RPMI8226 (cell line): ENCODE measurements around the gene MON2.
"Not testable (repeated sequence)": the region's sequence is repeated elsewhere in the genome, so short reads cannot be mapped to it uniquely, and the experiment has no call there.

Experiments used
- DNase-seq: peaks from one replicate; pipeline ENCODE4 v3.0.0-alpha.2; 2015

MON2 gene

DNA sequence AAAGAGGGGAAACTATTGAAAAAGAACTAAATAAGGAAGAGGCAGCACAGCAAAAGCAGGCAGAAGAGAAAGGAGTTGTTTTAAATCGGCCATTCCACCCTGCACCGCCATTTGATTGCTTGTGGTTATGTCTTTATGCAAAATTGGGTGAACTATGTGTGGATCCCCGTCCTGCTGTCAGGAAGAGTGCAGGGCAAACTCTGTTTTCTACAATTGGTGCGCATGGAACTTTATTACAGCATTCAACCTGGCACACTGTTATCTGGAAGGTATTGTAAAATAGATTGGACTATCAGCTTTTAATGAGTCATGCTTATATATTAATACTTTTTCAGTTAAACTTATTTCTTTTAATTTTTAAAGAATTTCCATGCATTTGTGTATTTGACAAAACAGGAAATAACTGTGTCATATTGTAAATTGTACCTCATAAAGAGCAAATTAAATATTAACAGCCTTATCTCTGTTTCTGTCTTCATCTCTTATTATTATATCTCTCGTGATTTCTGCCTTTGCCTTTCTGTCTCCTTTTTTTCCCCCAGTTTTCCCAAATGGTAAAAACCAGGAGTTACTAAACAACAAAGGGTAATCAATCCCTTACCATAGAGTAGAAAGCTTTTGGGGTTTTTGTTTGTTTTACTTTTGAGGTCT, 86.4 kb downstream of the MON2 start:
- no peak for DNase-seq

- not testable (repeated sequence) for DNase-seq
These were observed 92.7 kb downstream of the MON2 start for GRCh38 chr12:62559366-62559765.

DNA sequence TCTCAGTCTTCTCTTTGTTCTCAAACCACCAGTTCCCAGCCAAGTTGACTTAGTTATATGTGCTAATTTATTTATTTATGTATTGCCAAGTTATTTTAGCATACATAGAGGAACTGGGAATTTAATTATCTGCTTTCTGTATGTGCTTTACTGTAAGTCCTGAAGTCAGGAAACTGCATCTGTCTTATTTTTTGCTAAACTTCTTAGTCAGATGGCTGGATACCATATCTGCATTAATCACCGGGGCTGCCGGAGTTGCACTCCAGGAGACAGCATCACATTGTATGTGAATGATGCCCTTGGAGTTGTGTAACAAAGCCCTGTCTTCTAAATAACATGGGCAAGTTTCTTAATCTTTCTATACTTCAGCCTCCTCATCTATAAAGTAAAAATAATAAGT, 96.2 kb downstream of the MON2 start:
- DNase-seq: no peak

GRCh38 chr12:62575036-62575435, 108.4 kb downstream of the MON2 start:
- no peak for DNase-seq

GRCh38 chr12:62576503-62576902, 109.9 kb downstream of the MON2 start:
- no peak for DNase-seq

DNA sequence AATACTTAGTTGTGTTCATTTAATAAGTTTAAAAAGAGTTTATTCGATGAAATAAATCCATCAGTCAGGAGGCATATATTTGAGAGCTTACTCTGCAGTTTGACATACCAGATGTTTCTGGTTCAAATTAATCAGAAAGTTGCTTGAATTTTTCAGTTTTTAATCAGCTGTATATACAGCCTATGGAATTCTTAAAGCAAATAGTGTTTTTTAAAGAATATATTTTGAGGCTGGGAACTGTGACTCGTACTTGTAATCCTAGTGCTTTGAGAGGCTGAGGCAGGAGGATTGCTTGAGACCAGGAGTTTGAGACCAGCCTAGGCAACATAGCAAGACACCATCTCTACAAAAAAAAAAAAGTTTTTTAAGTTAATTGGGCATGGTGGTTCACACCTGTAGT, 112.1 kb downstream of the MON2 start:
- no peak for DNase-seq

- DNase-seq: peak; percentile 40
These were observed 114.8 kb downstream of the MON2 start for GRCh38 chr12:62581288-62582064.

DNA sequence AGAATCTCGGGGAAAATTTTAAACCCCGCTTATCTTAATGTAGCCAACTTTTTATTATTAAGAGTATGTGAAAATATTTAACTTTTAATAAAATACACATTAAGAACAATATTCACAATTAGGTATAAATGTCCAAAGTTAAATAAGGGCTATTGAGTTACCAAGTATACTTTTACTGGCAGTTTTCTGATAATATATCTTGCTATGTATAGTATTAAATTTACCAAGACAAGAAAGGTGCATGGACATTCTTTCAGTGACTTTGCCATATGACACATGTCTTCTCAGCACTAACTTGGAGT, 115.4 kb downstream of the MON2 start:
- DNase-seq: no peak

GRCh38 chr12:62584619-62585018, 118.0 kb downstream of the MON2 start:
- no peak for DNase-seq

- DNase-seq: no peak
These were observed 120.2 kb downstream of the MON2 start for GRCh38 chr12:62586850-62587249.

- no peak for DNase-seq
These were observed 122.3 kb downstream of the MON2 start for GRCh38 chr12:62588916-62589315.

- no peak for DNase-seq
These were observed 130.6 kb downstream of the MON2 start for GRCh38 chr12:62597253-62597652.

GRCh38 chr12:62598846-62599245, 132.2 kb downstream of the MON2 start:
- DNase-seq: no peak

- no peak for DNase-seq
These were observed 133.3 kb downstream of the MON2 start for GRCh38 chr12:62599854-62600437.

GRCh38 chr12:62601765-62602164, 135.1 kb downstream of the MON2 start:
- DNase-seq: no peak

GRCh38 chr12:62602255-62603060, 135.8 kb downstream of the MON2 start:
- DNase-seq: peak; percentile 90

DNA sequence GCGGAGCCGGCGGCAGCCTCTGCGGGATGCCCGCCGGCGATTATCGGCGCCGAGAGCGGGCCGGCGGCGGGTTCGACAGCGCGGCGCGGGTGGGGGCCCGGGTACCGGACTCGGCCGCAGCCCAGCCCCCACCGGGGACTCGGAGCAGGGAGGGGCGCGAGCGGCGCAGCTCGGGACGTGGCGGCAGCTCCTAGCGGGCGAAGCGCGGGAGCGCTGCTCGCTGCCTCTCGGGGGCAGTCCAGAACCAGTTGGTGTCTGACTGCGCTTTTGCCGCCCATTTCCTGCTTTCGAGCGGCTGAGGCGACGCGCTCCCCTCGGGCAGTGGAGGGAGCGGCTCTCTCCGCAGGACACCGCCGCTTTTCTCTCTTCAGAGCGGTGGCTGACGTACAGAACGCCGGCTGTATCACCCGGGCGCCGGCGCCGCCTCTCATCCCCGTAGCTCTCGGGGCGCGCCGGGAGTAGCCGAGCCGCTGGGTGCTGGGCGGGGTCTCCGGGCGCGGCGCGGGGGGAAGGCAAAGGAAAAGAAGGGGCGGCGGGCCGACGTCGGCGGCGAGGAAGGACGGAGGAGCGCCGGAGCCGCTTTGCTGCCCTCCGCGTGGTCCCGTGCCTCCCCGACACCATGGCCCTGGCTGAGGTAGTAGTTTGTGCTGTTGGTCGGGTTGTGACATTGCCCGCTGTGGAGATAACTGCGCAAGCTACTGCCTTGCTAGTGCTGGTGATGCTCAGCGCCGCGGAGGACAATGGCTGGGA, 136.6 kb downstream of the MON2 start:
- DNase-seq: peak; percentile 92

- no peak for DNase-seq
These were observed 137.1 kb downstream of the MON2 start for GRCh38 chr12:62603811-62604098.

GRCh38 chr12:62604373-62604772, 137.7 kb downstream of the MON2 start:
- no peak for DNase-seq

GRCh38 chr12:62604871-62605270, 138.2 kb downstream of the MON2 start:
- DNase-seq: no peak

DNA sequence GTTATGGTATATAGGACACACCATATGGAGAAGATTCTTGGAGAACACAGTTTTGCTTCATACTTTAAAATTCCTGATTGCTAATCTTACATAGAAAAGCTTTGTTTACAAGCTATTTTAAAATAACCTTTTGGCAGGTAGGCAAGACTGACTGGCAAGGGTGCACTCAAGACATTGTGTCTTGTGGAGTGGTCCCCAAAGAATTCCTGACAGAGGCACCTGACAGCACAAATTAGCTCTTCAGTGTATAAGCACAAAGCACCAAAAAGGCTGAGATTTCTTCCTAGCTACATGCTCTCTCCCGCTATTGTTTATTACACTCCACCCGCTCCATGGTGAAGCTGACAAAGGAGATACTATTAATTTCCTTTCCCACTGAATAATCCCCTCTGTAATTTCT, 139.4 kb downstream of the MON2 start:
- DNase-seq: no peak

GRCh38 chr12:62606654-62607053, 140.0 kb downstream of the MON2 start:
- DNase-seq: no peak

GRCh38 chr12:62613081-62613480, 146.5 kb downstream of the MON2 start:
- no peak for DNase-seq
